ENCODE data around the gene ESRP2.

The ESRP2 gene

DNA sequence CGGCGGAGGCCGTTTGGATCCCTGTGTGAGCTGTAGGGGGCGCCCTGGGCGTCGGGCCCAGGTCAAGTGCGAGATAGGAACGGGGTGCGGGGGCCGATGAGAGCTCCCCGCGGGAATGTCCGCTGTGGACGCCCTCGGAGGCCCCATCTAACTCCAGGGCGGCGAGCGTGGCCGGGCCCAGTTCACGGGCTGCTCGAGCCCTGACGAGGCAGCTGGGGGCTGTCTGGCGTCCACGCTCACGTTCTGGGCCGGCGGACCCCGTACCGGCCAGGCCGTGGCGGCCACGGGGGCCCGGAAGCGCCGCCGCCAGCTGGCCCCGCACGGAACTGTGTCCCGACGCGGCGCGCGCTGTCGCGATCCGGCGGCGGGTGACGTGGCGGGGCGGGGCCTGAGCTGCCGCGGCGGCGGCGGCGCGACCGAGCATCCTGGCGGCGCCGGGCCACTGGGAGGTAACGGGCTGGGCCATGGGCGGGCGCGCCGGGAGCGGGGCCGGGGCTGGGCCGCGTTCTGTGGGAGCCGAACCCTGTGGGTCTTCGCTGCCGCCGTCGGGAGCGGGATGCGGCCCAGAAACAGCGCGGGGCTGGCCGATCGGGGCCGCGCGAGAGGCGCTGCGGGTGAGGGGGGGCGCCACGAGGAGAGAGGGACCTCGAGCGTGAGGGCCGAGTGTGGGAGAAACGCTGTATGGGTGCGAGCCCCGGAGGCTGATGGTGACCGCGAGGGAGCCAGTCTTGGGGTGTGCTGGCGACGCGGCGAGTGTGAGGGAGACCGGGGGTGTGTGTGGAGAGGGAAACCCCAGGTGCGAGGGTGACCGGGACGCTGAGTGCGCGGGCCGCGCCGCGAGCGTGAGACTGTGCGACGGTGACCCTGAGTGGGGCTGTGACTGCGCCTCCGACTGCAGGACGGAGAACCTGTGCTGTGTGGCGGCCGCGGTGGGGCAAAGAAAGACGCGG lies 28.5 kb upstream of the ESRP2 start, which contains the start of gene SLC7A6:
Gene SLC7A6, plus strand, starts transcription at position 399 of the 950 bp plus-strand sequence. CDS start 10,201 bp downstream, outside the sequence.
- intact Hi-C loops (cut with DNase I) = loop anchor here (5.0 kb wide), 1 partner anchor 48 kb away; the partner anchor contains the start of genes PRMT7 and SLC7A6OS
- peak; percentile 56 to 96 (median 70) for DNase-seq

DNA sequence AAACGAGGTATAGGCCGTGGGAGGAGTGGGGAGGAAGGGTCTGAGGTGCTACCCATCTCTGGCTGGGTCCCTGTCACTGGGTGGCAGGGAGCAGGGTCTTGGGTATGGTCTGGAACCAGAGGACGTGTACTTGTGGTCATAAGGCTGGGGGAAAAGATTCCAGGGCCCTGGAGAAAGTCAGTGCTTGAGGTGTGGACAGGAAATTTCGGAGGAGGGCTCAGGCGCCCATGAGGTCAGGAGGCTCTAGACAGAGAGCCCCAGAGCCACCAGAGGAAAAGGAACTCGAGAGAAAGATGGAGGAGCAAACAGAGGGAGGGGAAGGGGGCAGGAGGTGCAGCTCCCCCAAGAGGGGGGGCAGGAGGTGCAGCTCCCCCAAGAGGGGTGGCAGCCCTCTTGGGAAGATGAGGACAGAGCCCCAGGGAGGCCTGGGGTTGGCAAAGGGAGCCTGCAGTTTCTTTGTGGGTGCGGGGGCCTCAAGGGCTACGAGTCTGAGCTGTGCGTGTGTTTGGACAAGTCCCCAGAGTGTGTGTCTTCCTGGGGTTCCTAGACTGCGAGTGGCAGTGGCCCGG lies 27.7 kb upstream of the ESRP2 start:
- peak in 1 of 10 donors; percentile 29 for DNase-seq
- intact Hi-C loops (cut with DNase I) = no loop called here

DNA sequence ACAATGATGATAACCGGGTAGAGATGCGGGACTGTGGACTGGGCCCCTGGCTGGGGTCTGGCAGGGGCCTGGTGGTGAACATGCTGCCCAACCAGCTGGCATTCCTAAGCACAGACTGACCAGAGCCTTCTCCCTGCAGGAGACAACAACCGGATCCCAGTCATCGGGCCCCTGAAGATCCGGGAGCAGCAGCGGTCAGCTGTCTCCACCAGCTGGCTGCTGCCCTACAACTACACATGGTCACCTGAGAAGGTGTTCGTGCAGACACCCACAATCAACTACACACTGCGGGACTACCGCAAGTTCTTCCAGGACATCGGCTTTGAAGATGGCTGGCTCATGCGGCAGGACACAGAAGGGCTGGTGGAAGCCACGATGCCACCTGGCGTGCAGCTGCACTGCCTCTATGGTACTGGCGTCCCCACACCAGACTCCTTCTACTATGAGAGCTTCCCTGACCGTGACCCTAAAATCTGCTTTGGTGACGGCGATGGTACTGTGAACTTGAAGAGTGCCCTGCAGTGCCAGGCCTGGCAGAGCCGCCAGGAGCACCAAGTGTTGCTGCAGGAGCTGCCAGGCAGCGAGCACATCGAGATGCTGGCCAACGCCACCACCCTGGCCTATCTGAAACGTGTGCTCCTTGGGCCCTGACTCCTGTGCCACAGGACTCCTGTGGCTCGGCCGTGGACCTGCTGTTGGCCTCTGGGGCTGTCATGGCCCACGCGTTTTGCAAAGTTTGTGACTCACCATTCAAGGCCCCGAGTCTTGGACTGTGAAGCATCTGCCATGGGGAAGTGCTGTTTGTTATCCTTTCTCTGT lies 23.3 kb upstream of the ESRP2 start:
- intact Hi-C loops (cut with DNase I) = no loop called here
- peak in 1 of 10 donors; percentile 75 for DNase-seq

DNA sequence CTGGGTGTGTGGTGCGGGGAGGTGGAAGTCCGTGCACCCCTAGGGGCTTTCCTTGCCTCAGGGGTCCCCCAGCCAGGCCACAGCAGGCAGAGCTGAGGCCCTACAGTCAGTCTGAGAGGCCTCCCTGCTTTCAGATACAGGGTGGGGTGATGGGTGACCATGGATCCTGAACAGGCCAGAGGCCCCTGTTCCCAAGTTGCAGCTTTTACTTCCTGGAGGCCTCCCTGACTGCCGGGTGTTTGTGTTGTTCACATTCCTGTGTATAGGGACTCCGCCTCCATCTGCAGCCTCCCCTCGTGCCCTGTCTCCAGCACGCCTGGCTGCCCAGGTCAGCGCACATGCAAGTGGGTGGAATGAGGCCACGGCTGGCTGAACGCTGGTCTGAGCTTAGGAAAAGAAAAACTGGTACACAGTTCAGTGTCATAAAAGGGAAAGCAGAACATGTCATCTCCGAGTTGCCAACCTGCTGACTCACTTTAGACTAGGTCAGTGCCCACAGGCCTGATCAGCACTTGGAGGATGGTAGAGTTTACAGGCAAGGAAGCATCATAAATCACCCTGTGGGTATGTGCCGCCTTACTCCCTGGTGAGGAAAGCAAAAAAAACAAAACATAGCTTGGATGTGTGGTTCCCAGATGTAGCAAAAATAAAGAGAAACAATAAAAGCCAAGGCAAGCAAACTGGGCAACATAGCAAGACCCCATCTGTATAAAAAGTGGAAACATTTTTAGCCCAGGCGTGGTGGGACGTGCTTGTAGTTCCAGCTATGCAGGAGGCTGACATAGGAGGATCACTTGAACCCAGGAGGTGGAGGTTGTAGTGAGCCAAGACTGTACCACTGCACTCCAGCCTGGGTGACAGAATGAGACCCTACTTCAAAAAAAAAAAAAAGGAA lies 22.2 kb upstream of the ESRP2 start:
- DNase-seq = peak in 1 of 10 donors; percentile 83
- intact Hi-C loops (cut with DNase I) = no loop called here

DNA sequence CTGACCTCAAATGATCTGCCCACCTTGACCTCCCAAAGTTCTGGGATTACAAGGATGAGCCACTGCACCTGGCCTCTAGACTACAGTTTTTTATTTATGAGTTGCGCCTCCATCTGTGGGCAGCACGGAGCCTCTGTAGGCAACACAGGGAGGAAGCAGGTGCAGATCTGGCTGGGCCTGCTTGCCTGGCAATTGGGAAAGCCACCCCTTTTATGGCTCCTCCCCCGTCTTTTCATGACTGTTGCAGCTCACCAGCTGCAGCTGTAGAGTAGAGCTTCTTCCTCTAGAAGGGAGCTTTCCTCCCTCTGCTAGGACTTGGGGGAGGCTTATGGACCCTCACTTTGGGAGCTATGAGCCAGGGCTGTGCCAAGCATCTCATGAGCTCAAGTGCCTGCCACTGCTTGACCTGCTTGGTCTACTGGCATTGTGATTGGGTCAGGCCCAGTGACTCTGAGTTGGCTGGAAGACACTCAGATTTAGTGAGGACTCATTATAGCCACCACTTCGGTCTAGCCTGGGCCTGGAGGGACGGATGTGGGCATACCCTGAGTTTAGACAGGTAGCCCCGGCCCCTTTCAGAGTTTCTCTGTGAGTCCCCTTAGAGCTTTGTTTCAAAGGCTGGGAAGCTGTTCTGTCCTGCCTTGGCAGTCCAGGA lies 21.5 kb upstream of the ESRP2 start:
- DNase-seq = peak in 7 of 10 donors; percentile 42 to 91 (median 73)

DNA sequence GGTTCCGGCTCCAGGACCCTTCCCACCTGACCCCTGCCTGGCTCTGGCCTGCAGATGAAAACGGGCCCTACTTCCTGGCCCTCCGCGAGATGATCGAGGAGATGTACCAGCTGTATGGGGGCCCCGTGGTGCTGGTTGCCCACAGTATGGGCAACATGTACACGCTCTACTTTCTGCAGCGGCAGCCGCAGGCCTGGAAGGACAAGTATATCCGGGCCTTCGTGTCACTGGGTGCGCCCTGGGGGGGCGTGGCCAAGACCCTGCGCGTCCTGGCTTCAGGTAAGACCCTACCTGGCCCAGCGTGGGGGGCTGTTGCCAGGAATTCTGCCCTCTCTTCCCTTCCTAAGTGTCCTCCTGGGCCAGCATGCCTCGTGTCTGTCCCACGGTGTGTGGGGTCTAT lies 19.8 kb upstream of the ESRP2 start:
- intact Hi-C loops (cut with DNase I) = no loop called here
- no peak for DNase-seq

More for the DNA sequence above, 21.5 kb upstream of the ESRP2 start:
- intact Hi-C loops (cut with DNase I) = no loop called here

DNA sequence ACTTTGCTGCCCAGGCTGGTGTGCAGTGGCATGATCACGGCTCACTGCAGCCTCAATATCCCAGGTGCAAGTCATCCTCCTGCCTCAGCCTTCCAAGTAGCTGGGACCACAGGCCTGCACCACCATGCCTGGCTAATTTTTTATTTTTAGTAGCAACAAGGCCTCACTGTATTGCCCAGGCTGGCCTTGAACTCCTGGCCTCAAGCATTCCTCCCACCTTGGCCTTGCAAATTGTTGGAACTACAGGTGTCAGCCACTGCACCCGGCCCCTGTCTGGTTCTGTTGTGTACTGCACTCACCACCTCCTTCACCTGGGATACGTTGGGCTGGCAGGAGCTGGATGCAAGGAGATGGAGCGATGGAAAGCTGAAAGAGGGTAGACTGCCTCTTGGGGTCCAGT lies 17.8 kb upstream of the ESRP2 start:
- intact Hi-C loops (cut with DNase I) = no loop called here

DNA sequence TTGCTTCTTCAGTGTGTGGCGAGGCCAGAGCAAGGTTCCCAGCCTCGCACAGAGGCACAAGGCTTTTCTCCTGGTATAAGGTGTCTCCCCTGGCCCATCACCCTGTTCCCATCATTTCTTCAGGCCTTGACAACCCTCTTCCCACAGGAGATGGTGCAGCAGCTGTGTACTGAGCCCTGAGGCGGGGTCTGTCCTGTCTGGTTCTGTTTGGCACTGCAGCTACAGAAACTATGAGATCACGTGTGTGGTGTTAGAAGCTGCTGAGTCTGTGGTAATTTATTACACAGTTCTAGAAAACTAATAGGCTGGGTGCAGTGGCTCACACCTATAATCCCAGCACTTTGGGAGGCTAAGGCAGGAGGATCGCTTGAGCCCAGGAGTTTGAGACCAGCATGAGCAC lies 16.5 kb upstream of the ESRP2 start:
- DNase-seq = no peak
- intact Hi-C loops (cut with DNase I) = no loop called here

More for the DNA sequence above, 17.8 kb upstream of the ESRP2 start:
- DNase-seq = no peak

DNA sequence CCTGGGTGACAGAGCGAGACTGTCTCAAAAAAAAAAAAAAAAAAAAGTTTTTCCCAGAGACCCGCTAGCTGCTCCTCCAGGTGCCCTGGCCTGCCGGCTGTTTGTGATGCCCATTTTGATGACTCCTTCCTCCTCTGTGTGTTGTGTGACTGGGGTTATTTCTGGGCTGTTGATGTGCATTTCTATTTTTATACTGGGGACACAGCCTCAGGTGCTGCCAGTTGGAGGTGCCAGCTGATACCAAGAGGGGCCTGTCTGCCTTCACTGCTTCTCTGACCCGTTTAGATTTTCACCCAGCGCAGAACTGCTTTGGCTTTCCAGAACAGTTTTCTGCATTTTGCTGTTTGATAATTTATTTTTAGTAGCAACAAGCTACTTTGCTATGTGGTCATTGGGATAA lies 15.9 kb upstream of the ESRP2 start:
- intact Hi-C loops (cut with DNase I) = no loop called here
- DNase-seq = no peak

DNA sequence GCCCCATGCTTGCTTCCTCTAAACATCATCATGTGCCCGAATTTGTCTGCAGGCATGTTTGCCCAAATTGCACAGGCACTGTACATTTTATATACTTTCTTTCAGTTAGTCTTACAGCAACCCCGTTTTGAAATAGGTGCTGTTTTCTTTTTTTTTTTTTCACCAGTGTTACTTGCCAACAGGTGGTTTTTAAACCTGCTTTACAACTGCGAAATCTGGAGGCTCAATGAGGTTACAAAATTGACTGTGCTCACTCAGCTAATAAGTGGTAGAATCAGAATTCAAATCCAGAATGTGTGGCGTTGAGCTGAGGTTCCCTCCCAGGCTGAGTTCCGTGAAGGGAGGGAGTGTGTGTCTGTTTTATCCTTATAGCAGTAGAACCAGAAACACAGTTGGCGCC lies 15.0 kb upstream of the ESRP2 start:
- no peak for DNase-seq
- intact Hi-C loops (cut with DNase I) = no loop called here

DNA sequence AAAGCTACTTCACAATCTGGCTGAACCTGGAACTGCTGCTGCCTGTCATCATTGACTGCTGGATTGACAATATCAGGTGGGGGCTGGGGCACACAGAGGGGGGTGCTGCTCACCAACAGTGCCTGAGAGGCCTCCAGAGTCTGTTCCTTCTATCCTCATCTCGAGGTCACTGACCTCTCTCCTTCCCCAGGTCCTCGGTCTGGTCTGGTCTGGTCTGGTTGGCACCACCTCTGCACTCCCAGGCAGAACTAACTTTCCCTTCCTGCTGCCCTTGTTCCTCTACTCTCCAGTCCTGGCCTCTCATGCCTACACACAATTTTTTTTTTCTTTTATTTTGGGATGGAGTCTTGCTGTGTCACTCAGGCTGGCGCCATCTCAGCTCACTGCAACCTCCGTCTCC lies 13.4 kb upstream of the ESRP2 start:
- intact Hi-C loops (cut with DNase I) = no loop called here
- peak in 1 of 10 donors; percentile 69 for DNase-seq

DNA sequence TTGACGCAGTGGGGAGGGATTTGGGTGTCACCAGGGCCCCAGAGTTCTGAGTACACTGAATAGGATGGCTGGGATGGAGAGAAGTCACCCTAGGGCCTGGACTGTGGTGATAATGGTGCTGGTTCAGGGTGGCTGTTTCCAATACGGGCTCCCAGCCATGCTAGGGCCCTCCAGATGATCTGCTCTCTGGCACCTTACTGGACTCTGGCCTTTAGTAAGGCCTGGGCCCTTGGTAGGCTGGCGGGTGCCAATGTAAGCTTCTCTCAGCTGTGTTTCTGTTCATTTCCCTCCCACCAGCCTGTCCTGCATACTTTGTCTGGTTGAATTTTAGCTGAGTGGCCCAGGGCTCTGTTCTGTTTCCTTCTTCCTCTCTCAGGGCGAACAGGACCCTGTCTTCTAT lies 12.0 kb upstream of the ESRP2 start:
- intact Hi-C loops (cut with DNase I) = no loop called here
- DNase-seq = no peak

DNA sequence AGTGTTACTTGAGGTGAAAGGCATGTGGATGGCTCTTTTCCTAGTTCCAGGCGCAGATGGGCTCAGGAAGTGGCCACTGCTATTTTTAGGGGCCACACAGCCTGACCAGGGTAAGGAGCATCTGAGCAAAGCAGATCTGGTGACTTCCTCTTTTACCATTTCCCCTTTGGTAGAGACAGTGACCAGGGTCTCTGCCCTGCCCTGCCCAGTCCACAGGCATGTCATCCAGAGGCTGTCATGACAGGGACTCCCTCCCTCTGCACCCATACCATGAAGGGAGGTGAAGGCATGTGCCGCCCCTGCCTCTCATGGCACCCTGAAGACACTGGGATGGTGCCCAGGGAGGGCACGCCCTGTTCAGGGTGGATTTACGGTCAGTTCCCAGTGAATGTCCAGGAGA lies 11.5 kb upstream of the ESRP2 start:
- DNase-seq = peak in 1 of 10 donors; percentile 75
- intact Hi-C loops (cut with DNase I) = no loop called here

DNA sequence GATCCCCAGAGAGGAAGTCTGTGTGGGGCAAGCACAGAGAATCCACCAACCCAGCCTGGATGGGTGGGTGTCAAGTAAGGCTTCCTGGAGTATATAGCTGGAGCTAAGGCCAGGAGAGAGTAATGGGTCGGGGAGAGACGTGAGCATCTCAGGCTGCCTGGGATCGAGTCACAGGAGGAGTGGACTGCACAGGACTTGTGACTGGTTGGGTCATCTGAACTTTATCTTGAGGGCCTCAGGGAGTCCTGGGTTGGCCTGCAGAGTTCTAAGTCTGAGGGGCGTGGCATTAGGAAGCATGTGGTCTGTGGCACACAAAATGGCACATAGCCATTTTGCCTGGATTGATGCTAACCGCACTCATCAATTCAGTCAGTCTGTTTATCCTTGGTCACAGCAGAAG lies 10.7 kb upstream of the ESRP2 start:
- DNase-seq = peak in 1 of 10 donors; percentile 33
- intact Hi-C loops (cut with DNase I) = no loop called here

DNA sequence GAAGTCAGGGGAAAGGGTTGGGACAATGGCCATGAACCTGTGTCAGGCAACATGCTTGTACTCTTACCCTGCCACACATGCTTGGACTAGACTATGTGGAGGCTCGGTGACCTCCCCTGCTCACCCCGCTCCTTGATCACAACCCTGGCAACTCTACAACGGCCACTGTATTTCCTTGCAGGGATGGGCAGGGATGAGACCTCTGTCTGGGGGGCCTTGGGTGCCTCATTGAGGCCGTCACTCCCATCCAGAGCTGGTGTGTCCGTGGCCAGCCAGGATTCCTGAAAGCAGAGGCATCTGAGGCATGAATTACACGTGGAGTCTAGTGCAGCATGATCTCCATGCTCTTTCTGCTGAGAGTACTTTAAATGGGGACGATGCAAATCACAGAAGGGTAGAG lies 10.2 kb upstream of the ESRP2 start:
- DNase-seq = peak in 2 of 10 donors; percentile 14 to 72
- intact Hi-C loops (cut with DNase I) = no loop called here

DNA sequence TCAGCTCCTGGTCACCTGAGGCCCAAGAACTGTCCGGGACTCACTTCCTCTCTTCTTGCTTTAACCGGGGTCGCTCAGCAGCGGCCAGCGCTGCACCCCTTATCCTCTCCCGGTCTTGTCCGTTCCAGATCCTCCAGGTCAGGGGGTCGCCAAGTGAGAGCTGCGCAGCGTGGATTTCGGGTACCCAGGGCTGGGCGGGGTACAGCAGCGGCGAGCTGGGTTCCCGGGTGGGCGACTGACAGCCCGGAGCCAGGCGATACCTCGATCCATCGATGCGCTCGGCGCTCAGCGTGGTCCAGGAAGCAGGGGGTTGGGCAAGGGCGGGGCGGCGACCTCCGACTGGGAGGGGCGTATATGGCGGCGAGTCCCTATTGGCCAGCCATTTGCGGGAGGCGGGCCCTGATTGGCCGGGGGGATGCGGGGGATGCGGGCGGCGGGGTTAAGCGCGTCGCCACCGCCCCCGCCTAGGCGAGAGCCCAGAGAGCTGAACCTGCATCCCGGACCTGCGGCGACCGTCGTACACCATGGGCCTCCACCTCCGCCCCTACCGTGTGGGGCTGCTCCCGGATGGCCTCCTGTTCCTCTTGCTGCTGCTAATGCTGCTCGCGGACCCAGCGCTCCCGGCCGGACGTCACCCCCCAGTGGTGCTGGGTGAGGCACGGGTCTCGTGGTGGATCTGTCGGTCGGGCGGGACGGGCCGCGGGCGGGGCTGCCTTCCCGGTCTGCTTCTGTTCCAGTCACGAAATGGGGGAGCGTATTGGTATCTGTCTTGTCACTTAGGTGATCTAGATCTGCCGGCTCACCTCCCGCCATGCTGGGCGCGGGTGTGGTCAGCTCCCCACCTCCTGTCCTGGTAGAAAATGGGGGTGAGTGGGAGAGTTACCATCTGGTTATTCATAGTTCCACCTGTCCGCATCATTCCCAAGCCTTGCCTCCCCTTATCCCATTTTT lies 9.3 kb upstream of the ESRP2 start, which contains the start of gene PLA2G15:
Gene PLA2G15, plus strand, starts transcription at position 471 of the 951 bp plus-strand sequence. Its CDS starts 54 bp downstream, at position 525.
- DNase-seq = peak; percentile 95 to 99 (median 96)

DNA sequence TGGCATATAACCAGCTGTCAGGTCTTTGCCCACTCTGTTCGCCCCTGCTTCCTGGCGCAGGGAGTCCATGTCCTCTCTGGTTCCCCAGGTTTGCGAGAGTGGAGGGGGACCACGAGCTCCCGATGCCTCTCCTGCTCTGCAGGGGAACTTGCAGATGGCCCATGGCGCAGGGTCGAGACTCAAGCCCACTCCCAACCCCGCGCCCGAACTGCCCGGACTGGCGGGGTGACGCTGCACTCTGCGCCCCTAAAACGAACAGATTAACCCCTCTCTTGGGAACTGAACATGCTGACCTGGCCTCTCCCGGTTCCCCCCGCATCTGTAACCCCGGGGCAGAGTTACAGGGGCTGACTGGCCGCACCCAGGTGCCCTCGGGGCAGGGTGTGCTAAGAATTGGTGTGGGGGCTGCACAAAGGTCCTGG lies 8.6 kb upstream of the ESRP2 start:
- intact Hi-C loops (cut with DNase I) = loop anchor here (2.0 to 5.0 kb wide), 2 partner anchors 66 to 83 kb away; partner anchors contain the start of genes PRMT7 and SLC7A6OS
- DNase-seq = peak in 1 of 10 donors; percentile 64

More for the DNA sequence above, 9.3 kb upstream of the ESRP2 start, which contains the start of gene PLA2G15:
- intact Hi-C loops (cut with DNase I) = loop anchor here (2.0 to 5.0 kb wide), 2 partner anchors 66 to 82 kb away; partner anchors contain the start of genes PRMT7 and SLC7A6OS

All from posterior cingulate gyrus (tissue), 11 donors.